A549 (cell line): ENCODE measurements around the gene PCNP. TPM values are rescaled to one million over a fixed set of nuclear protein-coding genes. Genes with fewer than 3 reads are reported as not detected.

Experiments
- ATAC-seq, 2 experiments: fragments of 200-7000 bp in 1 of 2; fragments of >200 bp in 1 of 2; cut with Nextera tagmentation in 1 of 2; cut with Tn5 transposase in 1 of 2; 3 replicates each; pipeline versions ENCODE4 v1.8.0 to v1.9.1; 2018 to 2020; ENCODE audit warnings: mild to moderate bottlenecking in 1 of 2, moderate library complexity in 1 of 2
- CTCF ChIA-PET: fragments of 300-600 bp; sonication (Branson Sonifier 250); formaldehyde crosslinking; extraction: SDS; loops from one replicate; lab custom pipeline; 2021; ENCODE audit warnings: antibody characterized with exemption, inconsistent platforms; lab: Yijun Ruan, JAX
- POLR2A ChIA-PET: fragments of 350-600 bp; formaldehyde crosslinking; extraction: SDS; loops from one replicate; lab custom pipeline; 2021; ENCODE audit warnings: antibody characterized with exemption, inconsistent platforms; lab: Yijun Ruan, JAX
- DNase-seq, 2 experiments: peaks; one replicate each; pipeline versions ENCODE4 v3.0.0 to v3.0.0-alpha.2; 2011 to 2016; ENCODE audit warnings: low read depth in 1 of 2, low spot score in 1 of 2
- FAIRE-seq: peaks from 2 replicates; lab custom pipeline; 2011; peaks lifted over from hg19 to GRCh38; lab: Jason Lieb, UNC
- H3K27ac ChIP-seq, 2 experiments: fragments of >200 bp; sonication (Bioruptor Twin); formaldehyde crosslinking; 3 replicates each; pipeline ENCODE4 v1.5.1; 2016 to 2017
- H3K4me1 ChIP-seq: fragments of >200 bp; sonication (Bioruptor Twin); formaldehyde crosslinking; 3 replicates; pipeline ENCODE4 v1.6.1; 2016
- H3K4me2 ChIP-seq: fragments of >200 bp; sonication (Bioruptor Twin); formaldehyde crosslinking; 3 replicates; pipeline ENCODE4 v1.6.1; 2016
- H3K4me3 ChIP-seq: fragments of >200 bp; sonication (Bioruptor Twin); formaldehyde crosslinking; 3 replicates; pipeline ENCODE4 v1.5.1; 2016
- H3K9me3 ChIP-seq: fragments of >200 bp; sonication (Bioruptor Twin); formaldehyde crosslinking; 3 replicates; pipeline ENCODE4 v1.6.1; 2016
- CHD2 ChIP-seq: fragments of 150-350 bp; IDR thresholded peaks from 2 replicates; pipeline ENCODE4 v1.6.1; 2014; ENCODE audit warnings: low read length; ENCODE audit not compliant: partially characterized antibody
- KDM1A ChIP-seq: fragments of 200-600 bp; sonication (generic); IDR thresholded peaks from 2 replicates; pipeline ENCODE4 v1.6.1; 2016; ENCODE audit warnings: low read depth, mild to moderate bottlenecking
- MAZ ChIP-seq: fragments of 150-350 bp; IDR thresholded peaks from 2 replicates; pipeline ENCODE4 v1.6.1; 2014; ENCODE audit warnings: antibody characterized with exemption, low read depth, low read length, borderline replicate concordance
- WGBS: methylation state at CpG from one replicate; pipeline ENCODE4 v1.1.6; 2017; ENCODE audit errors: missing lambda C conversion rate; 5-methylcytosine and 5-hydroxymethylcytosine counted together
- polyA plus RNA-seq, 4 experiments: library from polyadenylated mRNA; depleted of rRNA in 3 of 4; stranded (reverse); fragments of >200 nt; fragmentation: RNase III in 1 of 4; extraction: RNeasy Plus Mini Kit Qiagen cat#74134 plus additional on column Dnase treatment in 1 of 4; gene quantifications; 2 replicates in 3 of 4; 3 replicates in 1 of 4; pipeline ENCODE4 v1.2.3, GENCODE V29; 2011 to 2017
- small RNA-seq, 6 experiments: library from RNA; depleted of rRNA; stranded (forward); fragments of <200 nt; gene quantifications; one replicate each; pipeline ENCODE3, GENCODE V24; 2012
- TF ChIP-seq, protein P1 (sequence below): IDR thresholded peaks from 2 replicates; pipeline ENCODE4 v1.6.1; 2012

PCNP gene
- polyA plus RNA-seq, 2 of the 4 experiments (the other 2 are of a cell fraction), result 114 to 135 TPM

DNA sequence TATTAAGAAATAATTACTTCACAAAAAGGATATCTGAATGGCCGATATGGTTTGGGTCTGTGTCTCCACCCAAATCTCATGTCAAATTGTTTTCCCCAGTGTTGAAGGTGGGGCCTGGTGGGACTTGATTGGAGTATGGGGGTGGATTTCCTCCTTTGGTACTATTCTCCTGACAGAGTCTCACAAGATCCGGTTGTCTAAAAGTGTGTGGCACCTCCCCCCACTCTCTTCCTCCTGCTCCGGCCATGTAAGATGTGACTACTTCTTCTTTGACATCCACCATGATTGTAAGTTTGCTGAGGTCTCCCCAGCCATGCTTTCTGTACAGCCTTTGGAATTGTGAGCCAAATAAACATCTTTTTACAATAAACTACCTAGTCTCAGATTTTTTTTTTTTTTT lies 68.5 kb downstream of the PCNP start (continued):
- TF ChIP-seq, protein P1, sequence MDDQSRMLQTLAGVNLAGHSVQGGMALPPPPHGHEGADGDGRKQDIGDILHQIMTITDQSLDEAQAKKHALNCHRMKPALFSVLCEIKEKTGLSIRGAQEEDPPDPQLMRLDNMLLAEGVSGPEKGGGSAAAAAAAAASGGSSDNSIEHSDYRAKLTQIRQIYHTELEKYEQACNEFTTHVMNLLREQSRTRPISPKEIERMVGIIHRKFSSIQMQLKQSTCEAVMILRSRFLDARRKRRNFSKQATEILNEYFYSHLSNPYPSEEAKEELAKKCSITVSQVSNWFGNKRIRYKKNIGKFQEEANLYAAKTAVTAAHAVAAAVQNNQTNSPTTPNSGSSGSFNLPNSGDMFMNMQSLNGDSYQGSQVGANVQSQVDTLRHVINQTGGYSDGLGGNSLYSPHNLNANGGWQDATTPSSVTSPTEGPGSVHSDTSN, result no peak
- no peak for TF ChIP-seq KDM1A
- TF ChIP-seq MAZ, result no peak

DNA sequence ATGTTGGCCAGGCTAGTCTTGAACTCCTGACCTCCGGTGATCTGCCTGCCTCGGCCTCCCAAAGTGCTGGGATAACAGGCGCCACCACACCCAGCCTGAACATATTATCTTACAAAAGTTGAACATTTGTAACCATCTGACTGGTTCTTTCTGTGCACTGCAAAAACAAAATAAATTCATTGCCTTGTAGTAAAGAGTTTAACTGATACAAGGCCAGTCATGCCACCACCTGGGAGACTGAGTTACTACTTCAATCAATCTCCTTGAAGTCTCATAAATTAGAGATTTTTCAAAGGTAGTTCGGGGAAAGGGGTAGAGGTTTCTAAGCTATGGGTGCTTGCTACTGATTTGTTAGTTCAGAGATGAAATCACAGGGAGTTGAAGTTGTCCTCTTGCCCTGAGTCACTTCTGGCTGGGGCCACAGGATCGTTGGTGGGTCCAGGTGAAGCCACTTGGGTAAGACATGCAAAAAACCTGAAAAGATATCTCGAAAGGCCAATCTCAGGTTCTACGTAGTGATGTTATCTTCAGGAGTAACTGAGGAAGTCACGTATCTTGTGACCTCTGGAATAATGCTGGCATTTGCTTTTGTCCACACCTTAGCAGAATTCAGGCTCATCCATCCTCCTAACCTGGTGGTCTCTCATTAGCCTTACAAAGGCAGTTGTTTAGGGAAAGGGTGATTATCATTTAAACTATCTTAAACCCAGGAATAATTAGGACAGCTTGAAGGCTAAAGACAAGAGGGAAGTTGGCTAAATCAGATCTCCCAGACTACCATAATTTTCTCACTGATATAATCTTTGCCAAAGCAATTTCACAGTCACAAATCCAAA lies 69.2 kb downstream of the PCNP start:
- Histone ChIP-seq H3K27ac (no peak overlapping the region), H3K4me3 (no peak overlapping the region), H3K4me1 (no peaks in the 10 kb centered on the region), H3K9me3 (no peaks in the 10 kb centered on the region), H3K4me2 (no peak overlapping the region)
- no peak for FAIRE-seq
- DNase-seq, result no peak
- ChIA-PET CTCF (interaction anchor here (1.0 kb wide), 1 partner anchor 35 kb away, joined by 3 read pairs; no protein-coding TSS in a partner anchor), POLR2A (no interaction called here)
- TF ChIP-seq CHD2, result no peak
- no peak for ATAC-seq
- 86% methylated on average over 8 of the region's 8 CpGs for WGBS

Small RNA genes within 50 kb of the gene (small RNA-seq; reads per million reads assigned to genes)
- 0 reads per million in 6 experiments for gene RF00019
- 0 reads per million in 6 experiments for gene RNU6-1256P

Other genes starting within 250 kb of the PCNP start
- 8.4 and 10.3 TPM in 2 replicates for gene SENP7, start 61.0 kb upstream of the PCNP start, polyA plus RNA-seq (2011; rRNA removed)
- 2.9 to 3.1 TPM (median 3.0 TPM) in 3 replicates for gene SENP7, start 61.0 kb upstream of the PCNP start, polyA plus RNA-seq (2017; fragmentation: RNase III; extraction: RNeasy Plus Mini Kit Qiagen cat#74134 plus additional on column Dnase treatment)
- gene TRMT10C, start 12.3 kb upstream of the PCNP start, polyA plus RNA-seq (2011; rRNA removed), result 27.7 and 37.0 TPM in 2 replicates
- gene TRMT10C, start 12.3 kb upstream of the PCNP start, polyA plus RNA-seq (2017; fragmentation: RNase III; extraction: RNeasy Plus Mini Kit Qiagen cat#74134 plus additional on column Dnase treatment), result 30.8 to 32.7 TPM (median 32.5 TPM) in 3 replicates
- gene ZBTB11, start 103.0 kb downstream of the PCNP start, polyA plus RNA-seq (2011; rRNA removed), result 18.8 and 24.3 TPM in 2 replicates
- gene ZBTB11, start 103.0 kb downstream of the PCNP start, polyA plus RNA-seq (2017; fragmentation: RNase III; extraction: RNeasy Plus Mini Kit Qiagen cat#74134 plus additional on column Dnase treatment), result 11.3 to 12.0 TPM (median 11.6 TPM) in 3 replicates
- 1,426 and 1,646 TPM in 2 replicates for gene RPL24, start 112.5 kb downstream of the PCNP start, polyA plus RNA-seq (2011; rRNA removed)
- gene RPL24, start 112.5 kb downstream of the PCNP start, polyA plus RNA-seq (2017; fragmentation: RNase III; extraction: RNeasy Plus Mini Kit Qiagen cat#74134 plus additional on column Dnase treatment), result 1,830 to 2,100 TPM (median 1,839 TPM) in 3 replicates
- 4.0 and 6.7 TPM in 2 replicates for gene CEP97, start 150.4 kb downstream of the PCNP start, polyA plus RNA-seq (2011; rRNA removed)
- 4.6 to 5.2 TPM (median 5.1 TPM) in 3 replicates for gene CEP97, start 150.4 kb downstream of the PCNP start, polyA plus RNA-seq (2017; fragmentation: RNase III; extraction: RNeasy Plus Mini Kit Qiagen cat#74134 plus additional on column Dnase treatment)
- 49.5 and 52.5 TPM in 2 replicates for gene NXPE3, start 205.0 kb downstream of the PCNP start, polyA plus RNA-seq (2011; rRNA removed)
- 43.4 to 48.6 TPM (median 44.1 TPM) in 3 replicates for gene NXPE3, start 205.0 kb downstream of the PCNP start, polyA plus RNA-seq (2017; fragmentation: RNase III; extraction: RNeasy Plus Mini Kit Qiagen cat#74134 plus additional on column Dnase treatment)